ENCODE results near the gene NEK7.

The NEK7 gene

GRCh38 chr1:198155253-198155652 is 1.5 kb upstream of the NEK7 start:
- H3K4me3 ChIP-seq (replicated peaks in 1 of 2; ENCODE audit: low read depth in 2 of 2, low read length in 2 of 2), result no peak overlapping the region
- no peak for TF ChIP-seq CTCF (IDR thresholded peaks at IDR 0.05; ENCODE audit: low read depth, low read length)
- peak; percentile 82 to 83 for DNase-seq (ENCODE audit: low read depth in 2 of 2)

GRCh38 chr1:198156111-198156744 is 570 bp upstream of the NEK7 start:
- TF ChIP-seq CTCF (IDR thresholded peaks at IDR 0.05; ENCODE audit: low read depth, low read length), result peak; percentile 92
- DNase-seq (ENCODE audit: low read depth in 2 of 2), result peak; percentile 84 to 92
- peak overlapping the region; percentile 75 to 79 for H3K4me3 ChIP-seq (replicated peaks in 1 of 2; ENCODE audit: low read depth in 2 of 2, low read length in 2 of 2)

GRCh38 chr1:198157241-198157846 is 546 bp downstream of the NEK7 start:
- peak; percentile 95 to 96 for DNase-seq (ENCODE audit: low read depth in 2 of 2)
- H3K4me3 ChIP-seq (replicated peaks in 1 of 2; ENCODE audit: low read depth in 2 of 2, low read length in 2 of 2), result peak overlapping the region; percentile 75 to 79
- no peak for TF ChIP-seq CTCF (IDR thresholded peaks at IDR 0.05; ENCODE audit: low read depth, low read length)

GRCh38 chr1:198157847-198158725 is 1.3 kb downstream of the NEK7 start:
- DNase-seq (ENCODE audit: low read depth in 2 of 2), result peak; percentile 46 to 54
- no peak for TF ChIP-seq CTCF (IDR thresholded peaks at IDR 0.05; ENCODE audit: low read depth, low read length)
- H3K4me3 ChIP-seq (replicated peaks in 1 of 2; ENCODE audit: low read depth in 2 of 2, low read length in 2 of 2), result peak overlapping the region; percentile 75 to 79

- no peak for TF ChIP-seq CTCF (IDR thresholded peaks at IDR 0.05; ENCODE audit: low read depth, low read length)
- peak overlapping the region; percentile 75 to 79 for H3K4me3 ChIP-seq (replicated peaks in 1 of 2; ENCODE audit: low read depth in 2 of 2, low read length in 2 of 2)
- DNase-seq (ENCODE audit: low read depth in 2 of 2), result peak; percentile 90 to 93
Measured at GRCh38 chr1:198158735-198159589, 2.2 kb downstream of the NEK7 start.

GRCh38 chr1:198160222-198160621 is 3.4 kb downstream of the NEK7 start:
- no peak overlapping the region for H3K4me3 ChIP-seq (replicated peaks in 1 of 2; ENCODE audit: low read depth in 2 of 2, low read length in 2 of 2)
- no peak for DNase-seq (ENCODE audit: low read depth in 2 of 2)
- TF ChIP-seq CTCF (IDR thresholded peaks at IDR 0.05; ENCODE audit: low read depth, low read length), result no peak
